HG03565 (cell line): Measurements from ENCODE around the gene RPGRIP1L.
A peak's percentile ranks its signal among the peaks of the same experiment; 100 is the strongest.

Experiments used
- ATAC-seq: cut with Tn5 transposase; IDR thresholded peaks from one replicate; pipeline ENCODE4 v1.9.1; 2021; ENCODE audit warnings: mild to moderate bottlenecking, moderate library complexity; ENCODE audit not compliant: unreplicated experiment

Gene RPGRIP1L

GRCh38 chr16:53703590-53704444 is at the start of gene RPGRIP1L, which contains the start of gene FTO:
RPGRIP1L (minus strand) TSS chr16:53703859; CDS start chr16:53700723, 3,136 bp downstream.
FTO (plus strand) TSS chr16:53704156.
- ATAC-seq: peak; percentile 98

GRCh38 chr16:53753431-53753830 is 49.8 kb upstream of the RPGRIP1L start:
- ATAC-seq: no peak

- no peak for ATAC-seq
Observed at GRCh38 chr16:53752560-53752959, 48.9 kb upstream of the RPGRIP1L start.

- no peak for ATAC-seq
Observed at GRCh38 chr16:53745753-53746266, 42.2 kb upstream of the RPGRIP1L start.

GRCh38 chr16:53745086-53745485 is 41.4 kb upstream of the RPGRIP1L start:
- no peak for ATAC-seq

- no peak for ATAC-seq
Observed at GRCh38 chr16:53744449-53744848, 40.8 kb upstream of the RPGRIP1L start.

GRCh38 chr16:53743149-53743566 is 39.5 kb upstream of the RPGRIP1L start:
- ATAC-seq: no peak

DNA sequence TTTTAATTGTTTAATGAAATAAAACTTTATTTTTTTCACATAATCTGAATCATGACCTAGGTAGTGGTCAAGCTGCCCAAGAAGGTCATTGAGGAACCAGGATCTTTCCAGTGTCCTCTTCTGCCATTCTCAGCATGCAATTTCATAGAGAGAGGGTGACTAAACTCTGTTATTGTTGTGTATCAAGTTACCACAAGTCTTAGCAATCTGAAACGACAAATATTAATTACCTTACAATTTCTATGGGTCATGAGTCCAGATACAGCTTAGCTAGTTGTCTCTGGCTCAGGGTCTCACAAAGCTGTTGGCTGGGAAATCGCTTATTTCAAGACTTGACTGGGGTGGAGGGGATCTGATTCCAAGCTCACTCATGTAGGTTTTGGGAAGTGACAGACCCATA is 37.9 kb upstream of the RPGRIP1L start:
- no peak for ATAC-seq

- no peak for ATAC-seq
Observed at GRCh38 chr16:53740933-53741531, 37.4 kb upstream of the RPGRIP1L start.

DNA sequence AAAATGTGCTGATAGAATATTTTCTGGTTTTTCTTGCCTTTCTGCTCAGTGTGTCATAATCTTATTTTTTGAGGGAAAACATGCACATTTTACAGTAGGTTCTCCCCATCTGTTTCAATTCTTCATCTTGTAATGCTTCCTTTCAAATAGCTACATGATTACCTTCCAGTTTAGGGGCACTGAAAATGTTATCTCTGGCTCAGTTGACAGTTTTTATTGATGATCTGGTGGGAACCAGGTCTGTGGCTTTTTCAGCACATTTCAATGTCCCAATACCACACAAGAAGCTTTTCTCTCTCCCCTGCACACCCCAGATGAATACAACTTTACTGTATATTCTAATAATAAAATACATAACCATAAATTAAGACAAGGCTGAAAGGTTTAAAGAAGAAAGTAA is 36.8 kb upstream of the RPGRIP1L start:
- no peak for ATAC-seq

DNA sequence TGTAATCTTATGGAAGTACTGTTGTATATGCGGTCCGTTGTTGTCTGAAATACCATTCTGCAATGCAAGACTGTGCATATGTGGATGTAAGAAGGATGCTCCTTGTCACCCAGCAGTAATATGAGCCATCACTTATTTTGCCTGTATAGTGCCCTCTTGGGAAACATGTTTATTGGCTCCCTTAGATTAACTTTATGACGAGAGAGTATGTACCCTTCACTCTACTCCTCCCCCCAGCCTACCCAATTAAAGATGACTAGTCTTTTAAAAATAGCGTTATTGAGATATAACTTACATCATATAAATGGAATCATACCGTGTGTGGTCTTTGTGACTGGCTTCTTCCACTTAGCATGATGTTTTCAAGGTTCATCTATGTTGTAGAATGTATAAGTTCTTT is 33.9 kb upstream of the RPGRIP1L start:
- no peak for ATAC-seq

GRCh38 chr16:53736297-53736696 is 32.6 kb upstream of the RPGRIP1L start:
- ATAC-seq: no peak

DNA sequence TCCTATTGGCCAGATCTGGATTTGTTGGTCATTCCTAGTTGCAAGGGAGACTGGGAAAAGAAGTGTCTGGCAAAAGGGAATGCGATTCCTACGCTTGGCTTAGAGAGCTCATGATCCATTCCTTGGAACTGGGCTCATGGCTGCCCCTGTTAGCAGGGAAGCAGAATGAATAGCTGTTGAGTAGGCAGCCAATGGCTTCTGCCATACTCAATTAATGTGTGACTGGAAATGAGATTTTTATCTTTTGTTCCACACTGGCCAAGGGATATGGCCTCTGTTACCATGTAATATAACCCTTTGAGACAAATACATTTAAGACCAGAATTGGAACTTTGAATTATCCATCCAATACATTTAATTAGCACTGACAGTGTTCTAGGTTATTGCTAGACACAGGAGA is 31.2 kb upstream of the RPGRIP1L start:
- no peak for ATAC-seq

- no peak for ATAC-seq
Observed at GRCh38 chr16:53732296-53732929, 28.8 kb upstream of the RPGRIP1L start.

DNA sequence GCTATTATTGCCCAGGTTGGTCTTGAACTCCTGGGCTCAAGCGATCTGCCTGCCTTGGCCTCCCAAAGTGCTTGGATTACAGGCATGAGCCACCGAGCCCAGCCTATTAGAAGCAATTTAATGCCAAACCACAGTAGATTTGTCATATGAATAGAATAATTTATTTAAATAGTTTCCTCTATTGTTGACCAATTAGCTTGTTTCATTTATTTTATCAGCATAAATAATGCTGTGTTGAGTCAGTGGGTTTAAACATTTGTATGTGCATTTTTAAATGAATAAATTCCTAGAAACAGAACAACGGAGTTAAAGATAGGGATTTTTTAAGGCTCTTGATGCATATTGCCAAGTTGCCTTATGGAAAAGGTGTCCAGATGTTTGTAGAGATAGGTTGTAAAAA is 27.0 kb upstream of the RPGRIP1L start:
- ATAC-seq: no peak

DNA sequence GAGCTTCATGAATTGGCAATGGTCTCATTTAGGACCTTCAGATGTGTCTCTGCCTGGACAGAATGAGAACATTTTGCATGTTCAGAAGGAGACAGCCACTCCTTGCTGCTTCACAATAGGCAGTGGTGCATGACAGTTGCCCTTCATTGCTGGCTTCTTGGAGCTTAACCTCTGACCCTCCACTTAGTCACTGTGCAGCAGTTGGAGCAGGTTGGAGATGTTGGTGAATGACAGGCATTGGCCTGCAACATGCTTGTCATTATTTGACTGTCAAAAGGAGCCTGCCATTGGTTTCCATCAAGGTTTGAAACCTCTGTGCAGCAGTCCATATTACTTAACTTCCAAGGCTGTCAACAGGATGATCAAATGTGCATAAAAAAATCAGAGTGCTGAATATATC is 23.0 kb upstream of the RPGRIP1L start:
- no peak for ATAC-seq

- no peak for ATAC-seq
Observed at GRCh38 chr16:53721017-53721416, 17.4 kb upstream of the RPGRIP1L start.

GRCh38 chr16:53717577-53717976 is 13.9 kb upstream of the RPGRIP1L start:
- no peak for ATAC-seq

DNA sequence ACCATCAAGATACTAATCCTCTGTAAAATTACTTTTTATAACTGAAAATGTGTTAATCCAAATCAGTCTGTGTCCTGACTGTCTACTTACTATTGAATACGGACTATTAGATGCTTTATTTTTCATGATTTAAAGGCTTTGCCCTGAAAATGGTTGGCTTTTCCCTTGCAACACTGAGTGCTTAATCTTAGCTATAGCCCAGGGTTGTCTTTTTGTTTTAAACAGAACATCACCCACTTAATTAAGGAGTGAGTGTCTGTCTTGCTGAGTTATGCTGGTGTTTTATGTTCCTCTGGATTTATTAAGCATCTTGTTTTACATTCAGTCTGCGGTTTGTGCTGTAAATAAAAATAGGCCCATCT is 11.3 kb upstream of the RPGRIP1L start:
- ATAC-seq: no peak

DNA sequence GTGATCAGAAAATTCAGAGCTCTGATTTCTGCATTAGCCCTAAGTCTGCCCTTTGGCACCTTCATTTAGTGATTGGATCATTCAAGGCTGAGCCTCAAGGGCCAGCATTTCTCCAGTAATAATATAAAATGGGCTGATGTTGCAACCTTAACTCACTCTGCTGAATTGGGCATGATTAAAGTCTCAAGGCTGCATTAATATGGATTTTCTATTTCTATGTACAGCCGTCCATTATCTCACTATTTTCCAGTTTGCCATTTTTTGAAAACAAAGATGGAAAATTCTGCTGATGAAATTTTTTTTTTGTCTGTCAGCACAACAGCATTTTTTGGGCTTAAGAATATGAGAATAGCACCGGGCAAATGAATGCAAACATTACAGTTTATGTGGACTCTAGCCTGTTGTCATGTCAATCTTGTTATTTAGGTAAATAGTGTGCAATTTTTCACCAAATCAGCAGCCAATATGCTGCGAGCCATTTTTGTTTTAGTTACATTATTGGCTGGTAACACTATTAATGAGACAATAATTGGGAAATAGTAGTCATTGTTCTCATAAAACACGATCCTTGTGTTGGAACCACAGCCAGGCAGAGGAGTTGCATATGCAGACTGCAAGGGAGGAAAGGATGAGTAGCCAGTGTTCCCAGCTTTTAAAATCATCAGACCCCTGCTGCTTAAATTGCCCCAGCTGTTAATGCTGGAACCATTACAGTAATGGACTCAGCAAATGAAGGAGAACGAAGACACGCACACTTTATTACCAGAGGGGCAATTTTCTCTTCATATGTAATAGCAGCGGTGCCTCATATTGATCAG is 10.8 kb upstream of the RPGRIP1L start:
- ATAC-seq: no peak
